ENCODE data around the gene MB21D2. TPM values are rescaled to one million over a fixed set of nuclear protein-coding genes. Genes with fewer than 3 reads are reported as not detected.

The MB21D2 gene
- total RNA-seq, 1 experiment from 2014 or later, result 2.8 TPM

GRCh38 chr3:192914848-192915247 is 2.8 kb downstream of the MB21D2 start:
- no peaks in the 10 kb centered on the region for H3K9me2 ChIP-seq (ENCODE audit: insufficient read depth)
- ChIA-PET RAD21 (ENCODE audit: low non-redundant PET in 1 of 2, low total read pairs in 2 of 2, uncharacterized antibody in 2 of 2, unreplicated experiment in 2 of 2) (interaction anchor here in 1 of 2 experiments (0.8 kb wide), 2 partner anchors 95 to 102 kb away, joined by 3 read pairs; no protein-coding TSS in a partner anchor), POLR2A (interaction anchor here (1.1 kb wide), 1 partner anchor 18 kb away, joined by 3 read pairs; no protein-coding TSS in a partner anchor), CTCF (interaction anchor here (0.9 to 2.0 kb wide), 5 partner anchors 9 to 99 kb away, joined by 3 to 5 read pairs (median 5); no protein-coding TSS in a partner anchor)
- ATAC-seq (no peak), DNase-seq (ENCODE audit: low read depth, low spot score) (no peak)
- no peak overlapping the region for H3K4me3 ChIP-seq (replicated peaks in 1 of 2; ENCODE audit: low read depth in 1 of 2, low read length in 2 of 2)
- no peak overlapping the region for H3K9ac ChIP-seq (ENCODE audit: low read length)
- peaks cover 0 to 19% of the 10 kb centered on the region in 2 experiments; a peak in 2 of 4 replicates for H3K4me1 ChIP-seq (ENCODE audit: control insufficient read depth in 1 of 2, insufficient read depth in 2 of 2, low read length in 2 of 2)
- BruUV-seq (replicated peaks), result no TSS peak
- peaks cover 17% of the 10 kb centered on the region for H3K79me2 ChIP-seq (ENCODE audit: insufficient read depth, low read length)
- no peaks in the 10 kb centered on the region for H3K36me3 ChIP-seq (ENCODE audit: control insufficient read depth in 1 of 2, insufficient read depth in 2 of 2, low read length in 2 of 2)
- no peak overlapping the region for H2AFZ ChIP-seq (ENCODE audit: low read depth, low read length, poor library complexity, severe bottlenecking)
- intact Hi-C loops (cut with micrococcal nuclease), result loop anchor here (2.0 to 5.0 kb wide), 3 partner anchors 98 to 1412 kb away; no protein-coding TSS in a partner anchor
- H3K9me3 ChIP-seq (ENCODE audit: control insufficient read depth in 1 of 2, insufficient read depth in 1 of 2, low read depth in 1 of 2, low read length in 2 of 2), result no peaks in the 10 kb centered on the region
- H3K4me2 ChIP-seq (ENCODE audit: low read length), result no peak overlapping the region
- H3K27ac ChIP-seq (ENCODE audit: low read depth, low read length), result no peak overlapping the region
- H4K20me1 ChIP-seq (ENCODE audit: insufficient read depth), result no peaks in the 10 kb centered on the region
- no peak for TF ChIP-seq POLR2A (IDR thresholded peaks at IDR 0.05; ENCODE audit: borderline replicate concordance, extremely low read depth, insufficient read depth, insufficient read length)
- no peak for TF ChIP-seq POLR2AphosphoS5 (IDR thresholded peaks at IDR 0.05; ENCODE audit: low read depth, low read length)
- no peak for TF ChIP-seq FOSL1 (IDR thresholded peaks at IDR 0.05; ENCODE audit: low read depth)
- TF ChIP-seq JUND (IDR thresholded peaks at IDR 0.05), result no peak
- TF ChIP-seq ATF3 (IDR thresholded peaks at IDR 0.05), result no peak
- TF ChIP-seq EZH2phosphoT487 (IDR thresholded peaks at IDR 0.05; ENCODE audit: borderline replicate concordance), result no peak
- no peak for TF ChIP-seq EGR1 (IDR thresholded peaks at IDR 0.05; ENCODE audit: low read depth)
- TF ChIP-seq ZNF274 (IDR thresholded peaks at IDR 0.05; ENCODE audit: low read depth, low read length), result no peak
- no peak for TF ChIP-seq ELF1 (IDR thresholded peaks at IDR 0.05; ENCODE audit: borderline replicate concordance, low read depth)
- no peak for TF ChIP-seq CEBPB (IDR thresholded peaks at IDR 0.05; ENCODE audit: low read depth)
- TF ChIP-seq TCF7L2 (IDR thresholded peaks at IDR 0.05; ENCODE audit: borderline replicate concordance, extremely low read depth, insufficient read depth, insufficient read length), result no peak
- TF ChIP-seq ZFX (IDR thresholded peaks at IDR 0.05), result no peak
- TF ChIP-seq SP1 (IDR thresholded peaks at IDR 0.05; ENCODE audit: low read depth), result no peak
- TF ChIP-seq YY1 (IDR thresholded peaks at IDR 0.05; ENCODE audit: extremely low read depth, insufficient replicate concordance, low read depth, low read length), result no peak
- no peak for TF ChIP-seq SIN3A (IDR thresholded peaks at IDR 0.05; ENCODE audit: low read depth)
- H3K27me3 ChIP-seq (ENCODE audit: insufficient read depth, low read length), result no peaks in the 10 kb centered on the region

Measured in HCT116 (cell line).